Transverse colon (tissue), 3 donors: ENCODE measurements around the gene SENP8.

Experiments used
- EP300 ChIP-seq: sonication (generic); formaldehyde crosslinking; IDR thresholded peaks from one replicate; pipeline ENCODE4 v1.6.1; 2017; ENCODE audit warnings: antibody characterized with exemption, low read depth
- POLR2A ChIP-seq: fragments of 450-650 bp; IDR thresholded peaks from one replicate; pipeline ENCODE4 v1.6.1; 2016; ENCODE audit warnings: antibody characterized with exemption, mild to moderate bottlenecking, moderate library complexity
- TF ChIP-seq, protein P1 (sequence below), 5 experiments: fragments of 200-600 bp in 3 of 5; fragments of 450-650 bp in 2 of 5; sonication (generic) in 3 of 5; IDR thresholded peaks; 1 replicate in 2 of 5; 2 replicates in 3 of 5; pipeline ENCODE4 v1.5.1; 2016 to 2017; ENCODE audit warnings: antibody characterized with exemption in 5 of 5, inconsistent platforms in 3 of 5, mild to moderate bottlenecking in 2 of 5, moderate library complexity in 1 of 5

DNA sequence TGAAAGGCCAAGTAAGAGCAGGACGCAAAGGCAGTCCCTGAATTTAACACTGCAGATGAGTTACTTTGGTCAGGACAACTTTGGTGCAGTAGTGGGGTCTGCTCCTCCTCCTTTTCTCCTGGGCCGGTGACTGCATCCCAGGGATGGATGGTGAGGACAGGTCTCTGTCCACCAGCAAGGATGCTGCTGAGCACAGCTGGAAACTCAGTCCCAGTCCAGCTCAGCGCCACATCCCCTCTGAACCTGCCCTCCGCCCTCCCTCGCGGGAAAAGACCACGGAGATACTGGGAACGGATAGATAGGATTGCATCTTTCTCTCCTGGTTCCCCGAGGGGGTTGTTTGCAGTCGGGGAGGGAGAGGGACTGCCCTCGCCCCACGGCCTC, 65.6 kb downstream of the SENP8 start:
- TF ChIP-seq, protein P1, sequence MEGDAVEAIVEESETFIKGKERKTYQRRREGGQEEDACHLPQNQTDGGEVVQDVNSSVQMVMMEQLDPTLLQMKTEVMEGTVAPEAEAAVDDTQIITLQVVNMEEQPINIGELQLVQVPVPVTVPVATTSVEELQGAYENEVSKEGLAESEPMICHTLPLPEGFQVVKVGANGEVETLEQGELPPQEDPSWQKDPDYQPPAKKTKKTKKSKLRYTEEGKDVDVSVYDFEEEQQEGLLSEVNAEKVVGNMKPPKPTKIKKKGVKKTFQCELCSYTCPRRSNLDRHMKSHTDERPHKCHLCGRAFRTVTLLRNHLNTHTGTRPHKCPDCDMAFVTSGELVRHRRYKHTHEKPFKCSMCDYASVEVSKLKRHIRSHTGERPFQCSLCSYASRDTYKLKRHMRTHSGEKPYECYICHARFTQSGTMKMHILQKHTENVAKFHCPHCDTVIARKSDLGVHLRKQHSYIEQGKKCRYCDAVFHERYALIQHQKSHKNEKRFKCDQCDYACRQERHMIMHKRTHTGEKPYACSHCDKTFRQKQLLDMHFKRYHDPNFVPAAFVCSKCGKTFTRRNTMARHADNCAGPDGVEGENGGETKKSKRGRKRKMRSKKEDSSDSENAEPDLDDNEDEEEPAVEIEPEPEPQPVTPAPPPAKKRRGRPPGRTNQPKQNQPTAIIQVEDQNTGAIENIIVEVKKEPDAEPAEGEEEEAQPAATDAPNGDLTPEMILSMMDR (IDR thresholded peaks at IDR 0.05) = no peak
- TF ChIP-seq POLR2A (no peak), EP300 (no peak)
